ENCODE results near the gene SCN4B. TPM values are rescaled to one million over a fixed set of nuclear protein-coding genes. Genes with fewer than 3 reads are reported as not detected.

SCN4B gene
- total and polyA plus RNA-seq, 2 of the 8 experiments (the other 6 are each of a cell fraction or from before 2014, with no cell fraction given): 2.8 to 4.9 TPM

DNA sequence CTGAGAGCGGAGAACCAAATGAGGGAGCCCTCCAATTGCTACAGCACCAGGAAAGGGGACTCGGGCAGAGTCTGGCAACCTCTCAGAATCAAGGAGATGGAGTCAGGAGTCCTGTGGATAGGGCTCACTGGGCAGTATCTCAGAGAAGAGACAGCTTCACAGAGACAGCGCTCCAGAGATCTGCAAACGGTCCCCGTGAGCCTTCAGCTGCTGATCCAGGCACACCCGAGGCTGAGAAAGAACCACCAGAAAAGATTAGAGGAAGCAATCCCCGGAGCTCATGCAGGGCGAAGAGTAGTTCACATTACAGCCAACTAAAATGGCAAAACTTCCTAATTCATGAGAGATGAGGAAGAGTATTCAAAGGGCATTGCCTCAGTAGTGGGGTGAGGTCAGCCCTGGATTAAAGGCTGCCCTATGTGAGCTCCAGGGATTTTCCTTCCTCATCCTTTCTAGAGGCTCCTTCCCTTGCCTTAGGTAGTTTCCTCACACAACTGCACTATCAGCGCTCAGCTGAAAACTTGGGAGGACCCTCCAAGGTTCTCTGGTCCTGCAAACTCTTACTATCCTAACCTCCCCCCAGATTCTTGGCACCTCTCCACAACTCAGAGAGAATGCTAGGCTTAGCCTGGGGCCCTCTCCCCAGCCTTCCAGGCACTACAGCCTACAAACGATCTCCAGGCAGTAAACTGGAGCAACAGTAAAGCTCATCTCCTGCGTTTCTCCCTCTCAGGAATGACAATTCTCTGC is 23.7 kb downstream of the SCN4B start (continued):
- TF ChIP-seq, protein P1, sequence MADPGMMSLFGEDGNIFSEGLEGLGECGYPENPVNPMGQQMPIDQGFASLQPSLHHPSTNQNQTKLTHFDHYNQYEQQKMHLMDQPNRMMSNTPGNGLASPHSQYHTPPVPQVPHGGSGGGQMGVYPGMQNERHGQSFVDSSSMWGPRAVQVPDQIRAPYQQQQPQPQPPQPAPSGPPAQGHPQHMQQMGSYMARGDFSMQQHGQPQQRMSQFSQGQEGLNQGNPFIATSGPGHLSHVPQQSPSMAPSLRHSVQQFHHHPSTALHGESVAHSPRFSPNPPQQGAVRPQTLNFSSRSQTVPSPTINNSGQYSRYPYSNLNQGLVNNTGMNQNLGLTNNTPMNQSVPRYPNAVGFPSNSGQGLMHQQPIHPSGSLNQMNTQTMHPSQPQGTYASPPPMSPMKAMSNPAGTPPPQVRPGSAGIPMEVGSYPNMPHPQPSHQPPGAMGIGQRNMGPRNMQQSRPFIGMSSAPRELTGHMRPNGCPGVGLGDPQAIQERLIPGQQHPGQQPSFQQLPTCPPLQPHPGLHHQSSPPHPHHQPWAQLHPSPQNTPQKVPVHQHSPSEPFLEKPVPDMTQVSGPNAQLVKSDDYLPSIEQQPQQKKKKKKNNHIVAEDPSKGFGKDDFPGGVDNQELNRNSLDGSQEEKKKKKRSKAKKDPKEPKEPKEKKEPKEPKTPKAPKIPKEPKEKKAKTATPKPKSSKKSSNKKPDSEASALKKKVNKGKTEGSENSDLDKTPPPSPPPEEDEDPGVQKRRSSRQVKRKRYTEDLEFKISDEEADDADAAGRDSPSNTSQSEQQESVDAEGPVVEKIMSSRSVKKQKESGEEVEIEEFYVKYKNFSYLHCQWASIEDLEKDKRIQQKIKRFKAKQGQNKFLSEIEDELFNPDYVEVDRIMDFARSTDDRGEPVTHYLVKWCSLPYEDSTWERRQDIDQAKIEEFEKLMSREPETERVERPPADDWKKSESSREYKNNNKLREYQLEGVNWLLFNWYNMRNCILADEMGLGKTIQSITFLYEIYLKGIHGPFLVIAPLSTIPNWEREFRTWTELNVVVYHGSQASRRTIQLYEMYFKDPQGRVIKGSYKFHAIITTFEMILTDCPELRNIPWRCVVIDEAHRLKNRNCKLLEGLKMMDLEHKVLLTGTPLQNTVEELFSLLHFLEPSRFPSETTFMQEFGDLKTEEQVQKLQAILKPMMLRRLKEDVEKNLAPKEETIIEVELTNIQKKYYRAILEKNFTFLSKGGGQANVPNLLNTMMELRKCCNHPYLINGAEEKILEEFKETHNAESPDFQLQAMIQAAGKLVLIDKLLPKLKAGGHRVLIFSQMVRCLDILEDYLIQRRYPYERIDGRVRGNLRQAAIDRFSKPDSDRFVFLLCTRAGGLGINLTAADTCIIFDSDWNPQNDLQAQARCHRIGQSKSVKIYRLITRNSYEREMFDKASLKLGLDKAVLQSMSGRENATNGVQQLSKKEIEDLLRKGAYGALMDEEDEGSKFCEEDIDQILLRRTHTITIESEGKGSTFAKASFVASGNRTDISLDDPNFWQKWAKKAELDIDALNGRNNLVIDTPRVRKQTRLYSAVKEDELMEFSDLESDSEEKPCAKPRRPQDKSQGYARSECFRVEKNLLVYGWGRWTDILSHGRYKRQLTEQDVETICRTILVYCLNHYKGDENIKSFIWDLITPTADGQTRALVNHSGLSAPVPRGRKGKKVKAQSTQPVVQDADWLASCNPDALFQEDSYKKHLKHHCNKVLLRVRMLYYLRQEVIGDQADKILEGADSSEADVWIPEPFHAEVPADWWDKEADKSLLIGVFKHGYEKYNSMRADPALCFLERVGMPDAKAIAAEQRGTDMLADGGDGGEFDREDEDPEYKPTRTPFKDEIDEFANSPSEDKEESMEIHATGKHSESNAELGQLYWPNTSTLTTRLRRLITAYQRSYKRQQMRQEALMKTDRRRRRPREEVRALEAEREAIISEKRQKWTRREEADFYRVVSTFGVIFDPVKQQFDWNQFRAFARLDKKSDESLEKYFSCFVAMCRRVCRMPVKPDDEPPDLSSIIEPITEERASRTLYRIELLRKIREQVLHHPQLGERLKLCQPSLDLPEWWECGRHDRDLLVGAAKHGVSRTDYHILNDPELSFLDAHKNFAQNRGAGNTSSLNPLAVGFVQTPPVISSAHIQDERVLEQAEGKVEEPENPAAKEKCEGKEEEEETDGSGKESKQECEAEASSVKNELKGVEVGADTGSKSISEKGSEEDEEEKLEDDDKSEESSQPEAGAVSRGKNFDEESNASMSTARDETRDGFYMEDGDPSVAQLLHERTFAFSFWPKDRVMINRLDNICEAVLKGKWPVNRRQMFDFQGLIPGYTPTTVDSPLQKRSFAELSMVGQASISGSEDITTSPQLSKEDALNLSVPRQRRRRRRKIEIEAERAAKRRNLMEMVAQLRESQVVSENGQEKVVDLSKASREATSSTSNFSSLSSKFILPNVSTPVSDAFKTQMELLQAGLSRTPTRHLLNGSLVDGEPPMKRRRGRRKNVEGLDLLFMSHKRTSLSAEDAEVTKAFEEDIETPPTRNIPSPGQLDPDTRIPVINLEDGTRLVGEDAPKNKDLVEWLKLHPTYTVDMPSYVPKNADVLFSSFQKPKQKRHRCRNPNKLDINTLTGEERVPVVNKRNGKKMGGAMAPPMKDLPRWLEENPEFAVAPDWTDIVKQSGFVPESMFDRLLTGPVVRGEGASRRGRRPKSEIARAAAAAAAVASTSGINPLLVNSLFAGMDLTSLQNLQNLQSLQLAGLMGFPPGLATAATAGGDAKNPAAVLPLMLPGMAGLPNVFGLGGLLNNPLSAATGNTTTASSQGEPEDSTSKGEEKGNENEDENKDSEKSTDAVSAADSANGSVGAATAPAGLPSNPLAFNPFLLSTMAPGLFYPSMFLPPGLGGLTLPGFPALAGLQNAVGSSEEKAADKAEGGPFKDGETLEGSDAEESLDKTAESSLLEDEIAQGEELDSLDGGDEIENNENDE (IDR thresholded peaks at IDR 0.05; ENCODE audit: insufficient replicate concordance, low read length): no peak
- TF ChIP-seq POLR2A (IDR thresholded peaks at IDR 0.05; ENCODE audit: control extremely low read depth in 1 of 2, low read depth in 2 of 2, low read length in 2 of 2) (no peak), CHD2 (IDR thresholded peaks at IDR 0.05; ENCODE audit: low read length) (no peak), TAF7 (optimal IDR thresholded peaks at IDR 0.05; ENCODE audit: borderline replicate concordance, low read depth, low read length) (no peak), KDM5A (IDR thresholded peaks at IDR 0.05; ENCODE audit: low read length) (no peak), RFX5 (IDR thresholded peaks at IDR 0.05; ENCODE audit: borderline replicate concordance, low read depth, low read length) (no peak), JUN (IDR thresholded peaks at IDR 0.05; ENCODE audit: low read depth, low read length) (no peak), GTF2F1 (IDR thresholded peaks at IDR 0.05; ENCODE audit: borderline replicate concordance, low read depth, low read length) (no peak), CEBPB (IDR thresholded peaks at IDR 0.05; ENCODE audit: low read depth, low read length) (no peak), YY1 (IDR thresholded peaks at IDR 0.05; ENCODE audit: low read depth, low read length) (no peak), CBX5 (IDR thresholded peaks at IDR 0.05; ENCODE audit: low read depth, low read length) (no peak)

Data from H1 (cell line).